Medulla oblongata (tissue), 1 donor: ENCODE results near the gene CD47.
A peak's percentile ranks its signal among the peaks of the same experiment; 100 is the strongest.

Experiments
- DNase-seq: peaks from one replicate; pipeline ENCODE4 v3.0.0-alpha.2; 2015; ENCODE audit errors: extremely low spot score

Gene CD47

DNA sequence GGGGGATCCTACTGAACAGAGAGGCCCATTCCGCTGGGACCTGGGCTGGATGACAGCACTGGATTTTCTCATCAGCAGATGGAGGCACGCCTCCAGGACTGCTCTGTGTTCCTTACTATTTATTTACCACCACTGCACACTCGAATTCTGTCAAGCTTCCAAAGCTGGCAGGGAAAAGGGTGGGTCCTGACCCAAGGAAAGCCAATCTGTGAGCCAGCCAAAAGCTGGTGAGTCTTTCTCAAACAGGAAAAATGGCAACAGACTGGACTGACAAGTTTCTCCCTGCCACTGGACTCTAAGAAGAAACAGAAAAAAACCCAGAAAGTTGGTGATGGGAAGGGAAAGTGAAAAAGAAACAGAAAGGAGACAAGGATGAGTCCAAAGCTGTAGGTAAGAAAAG lies 37.8 kb downstream of the CD47 start:
- peak; percentile 8 for DNase-seq

GRCh38 chr3:108051005-108051404 lies 39.8 kb downstream of the CD47 start:
- DNase-seq: no peak

DNA sequence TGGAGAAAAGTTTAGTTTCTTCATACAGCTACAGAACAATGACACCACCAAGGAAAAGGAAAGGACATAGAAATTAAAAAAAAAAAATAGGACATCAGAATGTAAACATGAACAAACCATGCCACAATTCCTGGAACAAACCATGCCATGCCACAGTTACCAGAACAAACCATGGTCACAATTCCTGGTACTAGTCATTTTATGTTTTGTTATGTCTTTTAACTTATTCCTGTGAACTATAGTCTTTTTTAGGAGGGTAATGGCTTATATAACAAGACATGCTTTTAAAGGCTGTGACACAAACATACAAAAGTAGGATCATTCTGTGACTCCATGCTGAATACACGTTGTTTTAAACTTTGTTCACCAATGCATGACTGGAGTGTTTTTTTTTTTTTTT lies 42.8 kb downstream of the CD47 start:
- DNase-seq: no peak

DNA sequence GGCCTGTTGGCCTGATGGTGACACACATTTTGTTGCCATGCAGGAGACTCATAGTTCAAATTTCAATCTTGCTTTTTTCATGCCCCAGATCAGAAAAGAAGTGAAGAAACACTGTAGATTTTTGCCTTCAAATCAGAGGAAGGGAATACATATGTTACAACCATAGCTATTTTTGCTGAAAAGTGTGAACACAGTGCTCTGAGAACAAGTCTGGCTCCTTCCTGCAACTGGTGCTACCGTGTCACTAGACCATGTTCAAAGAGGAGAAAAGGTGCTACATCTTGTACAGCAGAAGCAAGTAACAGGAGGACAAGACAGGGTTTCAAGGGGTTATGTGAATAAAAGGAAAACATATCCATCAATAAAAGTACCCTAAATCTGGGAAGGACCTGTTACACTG lies 44.6 kb downstream of the CD47 start:
- no peak for DNase-seq

DNA sequence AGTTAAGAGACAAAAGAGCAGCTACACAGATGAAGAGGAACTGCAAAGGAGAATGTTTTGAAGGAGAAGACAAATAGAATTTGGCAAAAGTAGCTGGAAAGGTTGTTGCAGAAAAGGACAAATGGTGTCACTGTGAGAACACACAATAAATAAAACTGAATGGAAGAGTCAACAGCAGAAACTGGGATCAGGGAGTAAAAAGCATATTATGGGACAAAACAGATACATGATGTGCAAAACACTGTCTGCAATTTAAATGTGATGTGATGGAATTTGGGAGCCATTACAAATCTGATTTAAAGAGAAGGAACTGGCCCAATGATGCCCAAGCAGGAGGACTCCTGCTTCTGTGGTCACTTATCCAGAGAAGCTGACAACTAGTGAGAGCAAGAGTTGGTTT lies 46.1 kb downstream of the CD47 start:
- peak; percentile 51 for DNase-seq

GRCh38 chr3:108042300-108042699 lies 48.5 kb downstream of the CD47 start:
- no peak for DNase-seq

DNA sequence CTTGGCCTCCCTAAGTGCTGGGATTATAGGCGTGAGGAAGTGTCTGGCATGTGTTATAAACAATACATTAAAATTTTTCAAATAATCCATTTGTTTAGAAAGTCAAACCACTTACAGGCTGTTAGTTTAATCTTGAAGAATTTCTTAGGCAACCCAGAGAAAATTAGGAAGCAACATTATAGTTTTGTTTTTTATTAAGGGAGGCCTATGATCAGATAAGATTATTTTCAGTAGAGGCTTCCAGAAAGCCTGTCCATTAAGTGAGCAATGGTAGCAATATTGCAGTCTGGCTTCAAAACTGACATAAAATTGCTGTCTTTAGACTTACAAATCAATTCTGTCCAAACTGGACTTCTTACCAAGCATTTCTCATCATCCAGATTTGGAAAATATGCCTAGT lies 49.6 kb downstream of the CD47 start:
- DNase-seq: no peak

DNA sequence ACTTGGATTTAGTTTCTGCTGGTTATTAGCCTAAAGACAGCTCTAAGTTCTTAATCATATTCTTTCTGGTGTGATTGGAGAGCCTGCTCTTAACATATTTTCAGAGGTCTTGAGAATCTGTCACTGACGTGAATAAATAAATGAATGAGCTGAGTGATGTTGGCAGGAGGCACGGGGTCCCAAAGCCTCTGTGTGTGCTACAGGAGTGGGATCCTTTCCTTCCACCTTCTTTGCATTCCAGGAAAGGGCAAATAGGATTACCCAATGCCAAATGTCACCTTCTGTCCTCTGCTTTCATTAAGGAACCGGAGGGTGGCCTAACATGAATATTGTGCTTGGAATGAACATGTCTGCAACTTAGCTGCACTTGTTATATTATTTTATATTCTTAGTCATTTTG lies 53.1 kb downstream of the CD47 start:
- no peak for DNase-seq

- DNase-seq: peak; percentile 44
These were observed 53.7 kb downstream of the CD47 start for GRCh38 chr3:108036984-108037741.

DNA sequence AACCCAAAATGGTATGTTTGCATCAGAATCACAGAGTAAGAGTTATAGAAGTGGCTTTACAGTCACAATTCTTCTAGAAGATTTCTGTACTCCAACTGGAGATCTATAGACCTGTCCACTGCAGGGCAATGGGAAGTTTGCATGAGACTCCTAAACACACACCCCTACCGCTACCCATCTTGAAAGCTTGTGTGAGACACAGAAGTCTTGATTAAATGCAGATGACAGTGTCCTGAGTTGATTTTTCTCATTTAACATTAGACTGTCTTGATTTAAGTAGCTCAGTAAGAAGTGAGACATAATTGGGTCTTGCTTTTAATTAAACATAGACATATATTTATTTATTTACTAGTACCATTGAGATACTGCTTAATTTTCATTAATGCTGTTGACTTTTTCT lies 54.4 kb downstream of the CD47 start:
- no peak for DNase-seq

GRCh38 chr3:108035751-108036150 lies 55.1 kb downstream of the CD47 start:
- DNase-seq: peak; percentile 38

DNA sequence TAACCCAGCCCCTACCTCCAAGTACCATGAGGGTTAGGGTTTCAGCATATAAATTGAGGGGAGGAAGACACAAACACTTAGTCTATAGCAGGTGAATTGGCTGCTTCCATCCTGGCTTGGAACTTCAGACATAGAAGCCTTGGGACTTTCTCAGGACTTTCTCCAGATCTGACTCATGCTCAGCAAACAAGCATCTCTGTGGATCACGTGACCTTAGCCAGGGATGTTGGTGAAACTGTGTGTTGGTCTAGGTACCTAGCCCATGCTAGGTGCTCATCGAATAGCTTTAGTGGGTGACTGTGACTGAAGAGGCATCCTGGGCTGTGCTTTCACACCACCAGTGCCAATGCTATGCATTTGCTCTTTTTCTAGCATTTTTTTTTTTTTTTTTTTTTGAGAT lies 58.9 kb downstream of the CD47 start:
- DNase-seq: no peak

DNA sequence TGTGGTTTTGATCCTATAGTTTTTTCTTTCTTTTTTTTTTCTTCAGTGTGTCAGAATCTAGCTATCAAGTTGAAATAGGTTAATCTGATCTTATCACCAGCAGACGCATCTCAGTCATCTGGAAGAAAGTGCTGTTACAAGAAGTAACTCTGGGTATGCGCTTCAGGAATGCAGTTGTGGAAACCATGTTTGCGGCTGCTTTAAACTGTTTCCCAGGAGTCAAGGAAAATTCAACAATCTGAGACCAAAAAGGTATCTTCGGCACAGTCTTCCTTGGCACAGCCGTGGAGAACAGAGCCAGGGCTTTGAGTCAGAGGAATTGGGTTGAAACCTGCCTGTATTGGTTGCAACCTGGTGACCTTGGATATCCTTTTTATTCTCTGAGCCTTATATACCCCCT lies 59.9 kb downstream of the CD47 start:
- DNase-seq: no peak

DNA sequence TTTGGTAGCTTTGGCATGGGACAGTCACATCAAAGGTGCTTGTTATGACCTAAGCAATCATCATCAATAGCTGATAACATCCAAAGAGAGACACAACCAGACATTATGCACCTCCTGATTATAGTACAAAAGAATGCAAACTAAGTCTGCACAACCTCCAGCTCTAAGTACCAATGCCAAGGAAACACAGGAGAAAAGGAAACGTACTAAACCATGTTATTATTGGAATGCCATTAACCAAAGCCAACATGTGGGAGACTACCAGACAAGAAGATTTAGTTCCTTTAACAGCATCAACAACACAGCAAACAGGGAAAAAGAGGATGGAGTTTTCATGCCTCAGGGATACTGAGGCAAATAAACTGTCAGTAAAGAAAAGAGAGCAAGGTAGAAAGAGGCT lies 61.4 kb downstream of the CD47 start:
- DNase-seq: no peak

DNA sequence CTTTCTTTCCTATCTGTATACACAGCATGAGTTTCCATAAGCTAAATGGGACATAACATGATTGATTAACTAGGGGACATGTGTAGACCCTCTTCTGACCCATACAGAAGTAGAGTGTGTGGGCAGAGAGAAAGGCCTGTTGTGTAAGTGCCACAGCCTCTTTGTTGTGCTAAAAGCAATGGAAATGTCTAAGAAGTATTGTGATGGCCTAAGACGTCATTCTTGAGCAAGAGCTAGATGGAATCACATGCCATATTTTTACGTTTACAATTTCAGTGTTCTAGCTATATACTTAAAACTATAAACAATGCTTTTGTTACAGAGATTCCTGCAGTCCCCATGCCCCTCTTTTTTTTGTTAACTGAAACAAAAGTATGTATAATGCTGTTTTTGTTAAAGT lies 61.9 kb downstream of the CD47 start:
- no peak for DNase-seq

GRCh38 chr3:108025177-108025576 lies 65.7 kb downstream of the CD47 start:
- no peak for DNase-seq

- no peak for DNase-seq
These were observed 66.5 kb downstream of the CD47 start for GRCh38 chr3:108024146-108024850.

- DNase-seq: no peak
These were observed 68.3 kb downstream of the CD47 start for GRCh38 chr3:108022256-108023150.

GRCh38 chr3:108021533-108021932 lies 69.3 kb downstream of the CD47 start:
- DNase-seq: no peak

GRCh38 chr3:108021131-108021530 lies 69.7 kb downstream of the CD47 start:
- DNase-seq: no peak

GRCh38 chr3:108018552-108018951 lies 72.3 kb downstream of the CD47 start:
- DNase-seq: no peak

- DNase-seq: no peak
These were observed 73.2 kb downstream of the CD47 start for GRCh38 chr3:108017587-108017986.

- DNase-seq: no peak
These were observed 75.9 kb downstream of the CD47 start for GRCh38 chr3:108014943-108015342.
